Suppressor macrophage treated with lipopolysaccharide for 4 hours (primary cell): ENCODE data around the gene KIF2C.
"Not testable (repeated sequence)": the region's sequence is repeated elsewhere in the genome, so short reads cannot be mapped to it uniquely, and the experiment has no call there.

Source experiments
- DNase-seq: peaks from one replicate; pipeline ENCODE4 v3.0.0-alpha.2; 2020

The KIF2C gene

DNA sequence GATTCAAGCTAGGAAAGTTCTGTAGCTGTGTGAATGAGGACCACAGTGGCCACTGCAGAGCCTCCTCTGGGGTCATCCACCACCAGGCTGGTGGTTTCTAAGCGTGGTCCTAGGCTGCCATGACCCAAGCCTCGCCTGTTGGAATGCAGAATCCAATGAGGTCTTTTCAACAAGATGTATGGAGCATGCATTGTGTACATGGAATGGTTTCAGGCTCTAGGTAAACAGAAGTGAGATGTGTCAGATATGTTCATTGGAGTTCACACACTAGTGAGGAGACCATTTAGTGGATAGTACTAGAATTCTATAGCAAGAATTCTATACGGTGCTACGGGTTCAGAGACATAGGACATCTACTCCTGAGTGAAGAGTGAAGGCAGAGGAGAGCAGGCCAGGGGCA, 19.4 kb upstream of the KIF2C start:
- no peak for DNase-seq

DNA sequence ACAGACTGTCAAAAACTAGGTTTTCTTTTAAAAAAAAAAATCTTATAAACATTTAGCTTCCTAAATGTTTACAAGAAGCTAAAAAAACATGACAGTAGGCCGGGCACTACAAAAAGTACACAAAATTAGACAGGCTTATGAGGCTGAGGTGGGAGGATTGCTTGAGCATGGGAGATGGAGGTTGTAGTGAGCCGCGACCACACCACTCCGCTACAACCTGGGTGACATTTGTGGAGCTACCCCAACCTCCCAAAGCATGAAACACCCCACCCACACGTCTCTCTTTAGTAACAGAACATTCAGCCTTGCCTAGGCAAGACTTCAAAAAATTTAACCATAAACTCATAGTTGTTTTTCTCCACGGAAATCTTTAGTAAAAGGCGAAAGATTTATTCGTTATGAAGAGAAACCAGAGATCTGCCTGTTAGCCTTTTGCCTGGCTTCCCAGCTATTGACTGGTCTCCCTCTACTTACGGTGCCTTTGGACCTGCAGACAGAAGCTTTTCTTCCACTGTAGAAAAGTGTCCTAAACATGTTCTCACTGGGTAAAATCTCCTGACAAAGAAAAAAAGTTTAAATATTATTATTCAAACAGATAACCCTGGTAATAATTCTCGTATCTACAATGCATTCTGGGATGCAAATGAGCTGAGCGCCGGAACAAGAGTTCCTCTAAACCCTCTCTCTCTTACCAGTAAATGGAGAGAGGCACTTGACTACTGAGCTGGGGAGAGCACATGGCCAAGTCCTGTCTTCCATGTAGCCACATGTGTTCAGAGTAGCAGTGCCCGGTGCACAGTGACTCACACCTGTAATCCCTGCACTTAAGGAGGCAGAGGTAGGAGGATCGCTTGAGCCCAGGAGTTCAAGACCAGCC, 17.9 kb upstream of the KIF2C start:
- DNase-seq: peak; percentile 98

DNA sequence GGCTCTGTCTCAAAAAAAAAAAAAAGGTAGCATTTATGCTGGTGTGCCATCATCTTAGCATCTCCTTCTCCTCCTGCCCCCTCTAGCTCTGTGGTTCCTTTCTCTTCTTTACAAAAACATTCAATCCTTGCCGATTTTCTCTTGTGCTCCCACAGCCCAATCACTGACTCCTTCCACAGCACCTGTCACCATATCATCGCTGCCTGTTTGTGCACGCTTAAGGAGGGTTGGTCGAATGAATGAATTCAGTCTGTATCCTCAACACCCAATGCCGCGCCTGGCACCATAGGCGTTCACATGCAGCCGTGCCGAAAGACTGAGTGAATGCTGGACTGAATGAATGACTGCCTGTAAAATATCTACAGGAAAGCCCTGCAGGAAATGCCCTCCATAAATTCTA, 16.6 kb upstream of the KIF2C start:
- DNase-seq: no peak

DNA sequence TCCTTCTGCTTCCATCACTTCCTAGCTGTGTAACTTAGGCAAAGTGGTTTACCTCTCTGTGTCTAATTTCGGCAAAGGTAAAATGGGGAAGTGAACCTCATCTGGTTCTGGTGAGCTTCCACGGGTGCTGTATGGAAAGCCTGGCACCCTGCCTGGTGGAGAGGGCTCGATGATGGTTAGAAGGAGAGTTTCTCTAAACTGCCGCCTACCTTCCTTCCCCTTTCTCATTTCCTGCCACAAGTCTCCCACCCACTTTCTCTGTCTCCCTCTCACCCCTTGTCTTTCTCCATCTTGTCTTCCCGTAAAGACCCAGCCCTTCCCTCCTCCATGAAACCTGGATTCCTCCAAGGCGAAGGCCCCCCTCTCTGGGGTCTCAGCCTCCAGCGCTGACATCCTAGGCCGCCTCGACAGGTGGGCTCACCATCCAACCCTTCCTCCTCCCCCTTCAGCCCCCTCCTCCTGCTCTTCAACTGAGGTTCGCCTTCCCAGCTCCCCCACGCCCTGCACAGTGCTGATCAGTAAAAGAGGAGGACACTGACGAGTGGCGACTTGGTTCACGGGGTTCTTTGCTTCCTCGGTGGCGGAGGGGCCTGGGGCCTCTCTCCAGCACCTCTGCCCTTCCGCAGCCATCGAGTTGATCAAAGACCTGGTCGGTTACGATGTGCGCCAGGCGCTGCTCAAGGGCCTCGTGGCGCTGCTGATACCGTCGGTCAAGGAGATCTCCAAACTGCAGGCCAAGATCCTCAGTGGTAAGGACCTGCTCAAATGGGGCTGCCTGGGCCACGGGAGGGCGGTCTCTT, 15.9 kb upstream of the KIF2C start:
- peak; percentile 76 for DNase-seq

DNA sequence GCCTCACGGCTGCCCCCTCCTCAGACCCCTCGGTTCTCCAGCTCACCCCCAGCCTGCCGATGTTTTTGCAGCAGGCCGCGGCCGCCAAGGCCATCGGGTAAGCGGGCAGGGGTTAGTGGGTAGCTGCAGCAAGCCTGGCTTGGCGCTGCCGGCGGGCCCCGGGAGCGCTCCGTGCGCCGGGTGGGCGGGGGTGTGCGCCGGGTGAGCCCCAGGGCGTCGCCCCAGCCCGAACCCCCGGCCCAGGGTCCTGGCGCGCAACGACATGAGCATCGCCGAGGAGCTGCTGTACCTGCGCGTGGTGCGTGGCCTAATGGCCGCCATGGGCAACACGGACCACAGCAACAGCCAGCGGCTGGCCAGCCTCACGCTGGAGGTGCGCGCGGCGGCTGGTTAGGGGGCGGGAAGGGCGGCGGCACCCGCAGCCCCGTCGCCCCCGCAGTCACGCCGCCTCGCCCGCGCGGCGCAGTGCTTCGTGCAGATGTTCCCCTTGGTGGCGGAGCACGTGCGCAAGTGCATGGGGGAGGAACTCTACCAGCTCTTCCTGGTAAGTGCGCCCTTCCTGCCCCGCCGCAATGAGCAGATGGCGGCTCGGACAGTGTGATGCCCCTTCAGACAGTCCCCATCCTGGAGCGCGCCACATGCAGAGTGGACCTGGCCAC, 15.2 kb upstream of the KIF2C start:
- DNase-seq: no peak

DNA sequence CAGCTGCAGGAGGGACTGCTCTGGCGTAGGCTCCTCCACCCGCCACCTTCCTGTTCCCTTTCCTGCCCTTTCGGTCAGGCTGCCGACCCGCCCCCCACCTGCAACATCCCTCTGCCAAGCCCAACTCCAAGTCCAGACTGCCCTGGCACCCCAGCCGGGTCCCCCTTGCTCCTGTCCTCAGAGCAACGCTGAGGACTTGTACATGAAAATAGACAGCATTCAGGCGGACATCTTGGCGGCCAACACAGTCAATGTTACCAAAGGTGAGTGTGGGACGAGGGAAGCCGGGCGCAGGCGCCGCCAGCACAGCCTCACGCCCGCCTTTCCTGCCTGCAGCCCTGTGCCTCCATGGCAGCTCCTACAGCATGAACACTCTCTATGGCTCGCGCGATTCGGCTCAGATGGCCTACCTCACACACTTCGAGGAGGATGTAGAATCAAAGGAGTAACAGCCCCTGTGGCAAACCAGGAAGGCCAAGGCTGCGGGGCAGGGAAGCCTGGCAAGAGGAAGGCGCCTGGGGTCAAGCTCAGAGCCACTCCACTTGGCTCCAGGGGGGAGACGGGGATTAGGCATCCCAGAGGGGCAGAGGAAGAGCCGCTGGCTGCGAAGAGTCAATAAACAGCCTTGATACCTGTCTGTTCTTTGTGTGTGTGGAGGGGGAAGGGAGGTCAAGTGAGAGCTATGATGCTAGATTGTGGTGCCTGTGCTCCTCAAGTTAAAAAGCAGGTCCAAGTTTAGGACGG, 14.5 kb upstream of the KIF2C start:
- DNase-seq: no peak

DNA sequence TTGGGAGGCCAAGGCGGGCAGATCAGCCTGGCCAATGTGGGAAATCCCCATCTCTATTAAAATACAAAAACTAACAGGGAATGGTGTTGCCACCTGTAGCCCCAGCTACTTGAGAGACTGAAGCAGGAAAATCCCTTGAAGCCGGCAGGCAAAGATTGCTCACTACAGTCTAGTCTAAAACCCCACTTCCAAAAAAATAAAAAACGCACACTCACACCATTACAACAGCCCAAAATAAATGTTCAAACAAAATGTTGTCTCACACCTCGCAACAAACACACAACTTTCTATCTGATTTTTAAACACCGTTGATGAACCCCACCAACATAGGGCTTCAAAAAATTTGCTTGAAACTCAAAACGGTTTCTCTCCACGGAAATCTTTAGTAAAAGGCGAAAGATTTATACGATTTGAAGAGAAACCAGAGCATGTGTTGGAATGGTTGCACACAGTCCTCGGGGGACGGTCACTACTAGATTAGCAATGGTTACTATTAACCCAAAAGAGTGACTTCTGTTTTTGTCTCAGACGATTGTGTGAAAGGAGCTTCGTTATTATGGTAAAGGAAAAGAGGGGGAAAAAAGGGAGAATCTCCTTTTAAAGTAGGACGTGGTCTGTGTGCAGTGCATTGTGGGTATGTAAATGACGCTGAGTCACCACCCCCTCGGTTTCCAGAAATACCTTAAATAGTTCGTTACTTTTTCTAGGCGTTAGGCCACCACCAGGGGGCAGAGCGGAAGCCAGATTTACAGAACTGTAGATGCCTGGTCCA, 8.7 kb upstream of the KIF2C start, which contains the start of gene RNU5D-1:
RNU5D-1 (minus strand) TSS at position 430 of the 772 bp plus-strand sequence.
- DNase-seq: peak; percentile 98

DNA sequence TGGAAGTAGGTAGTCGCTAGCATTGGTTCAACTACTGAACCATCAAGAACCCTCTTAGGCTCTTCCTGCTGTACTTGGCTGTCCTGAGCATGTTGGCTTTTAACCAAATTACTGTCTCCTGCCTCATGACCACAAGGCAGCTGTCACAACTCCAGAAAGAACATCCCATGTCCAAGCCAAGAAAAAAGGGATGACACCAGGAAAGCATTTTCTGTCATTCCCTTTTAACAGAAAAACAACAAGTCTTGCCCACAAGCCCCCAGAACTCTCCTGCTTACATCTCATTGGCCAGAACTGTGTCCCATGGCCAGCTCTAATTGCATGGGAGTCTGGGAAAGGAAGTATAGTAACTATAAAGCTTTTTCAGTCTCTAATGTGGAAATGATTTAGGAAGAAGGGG, 6.3 kb upstream of the KIF2C start:
- DNase-seq: no peak

DNA sequence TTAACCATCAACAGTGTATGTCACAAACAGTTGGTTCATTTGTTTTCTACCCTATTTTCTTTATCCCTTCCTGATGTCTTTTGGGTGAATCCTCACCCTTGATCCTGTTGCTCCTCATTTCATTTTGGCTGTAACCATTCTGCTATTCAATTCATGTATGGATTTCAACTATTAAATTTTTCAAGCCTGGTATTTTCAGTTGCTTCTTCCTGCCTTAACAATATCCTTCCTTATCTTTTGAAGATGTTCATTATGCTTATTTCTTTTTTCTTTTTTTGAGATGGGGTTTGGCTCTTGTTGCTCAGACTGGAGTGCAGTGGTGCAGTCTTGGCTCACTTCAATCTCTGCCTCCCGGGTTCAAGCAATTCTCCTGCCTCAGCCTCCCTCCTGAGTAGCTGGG, 5.9 kb upstream of the KIF2C start:
- DNase-seq: no peak

DNA sequence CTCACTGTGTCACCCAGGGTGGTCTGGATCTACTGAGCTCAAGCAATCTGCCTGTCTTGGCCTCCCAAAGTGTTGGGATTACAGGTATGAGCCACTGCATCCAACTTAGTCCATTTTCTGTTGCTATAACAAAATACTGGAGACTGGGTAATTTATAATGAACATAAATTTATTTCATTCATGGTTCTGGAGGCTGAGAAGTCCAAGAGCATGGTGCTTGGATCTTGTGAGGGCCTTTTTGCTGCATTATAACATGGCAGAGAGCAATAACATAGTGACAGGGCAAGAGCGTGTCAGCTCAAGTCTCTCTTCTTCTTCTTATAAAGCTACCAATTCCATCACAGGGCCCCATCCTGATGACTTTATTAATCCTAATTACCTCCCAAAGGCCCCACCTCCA, 3.6 kb upstream of the KIF2C start:
- no peak for DNase-seq

DNA sequence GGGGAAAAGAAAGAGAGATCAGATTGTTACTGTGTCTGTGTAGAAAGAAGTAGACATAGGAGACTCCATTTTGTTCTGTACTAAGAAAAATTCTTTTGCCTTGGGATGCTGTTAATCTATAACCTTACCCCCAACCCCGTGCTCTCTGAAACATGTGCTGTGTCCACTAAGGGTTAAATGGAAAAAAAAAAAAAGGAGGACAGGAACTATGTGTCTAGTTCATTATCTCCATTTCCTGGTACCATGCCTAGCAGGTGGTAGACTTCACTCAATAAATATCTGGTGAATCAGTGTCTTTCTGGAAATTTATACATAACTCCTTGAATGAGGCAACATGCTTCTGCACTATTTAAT, 707 bp upstream of the KIF2C start:
- DNase-seq: not testable (repeated sequence)

DNA sequence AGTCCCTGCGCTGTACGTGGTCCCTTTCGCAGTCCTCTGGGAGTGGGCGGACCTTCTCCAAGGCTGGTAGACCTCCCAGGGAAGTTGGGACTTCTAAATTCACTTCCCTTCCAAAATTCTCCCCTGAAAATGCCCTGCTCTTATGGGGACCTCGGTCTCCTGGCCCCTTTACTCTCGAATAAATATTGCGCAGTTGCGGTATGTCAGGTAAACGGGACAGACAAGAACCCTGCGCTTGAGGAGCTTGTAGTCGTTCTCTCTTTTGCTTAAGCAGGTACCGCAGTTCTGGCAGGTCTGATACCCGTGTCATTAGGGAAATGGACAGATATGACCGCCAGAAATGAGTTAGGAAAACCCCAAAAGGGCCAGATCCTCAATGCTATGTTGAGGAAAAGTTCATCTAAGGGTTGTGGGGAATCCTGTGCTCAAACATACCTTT, 561 bp downstream of the KIF2C start:
- DNase-seq: no peak

DNA sequence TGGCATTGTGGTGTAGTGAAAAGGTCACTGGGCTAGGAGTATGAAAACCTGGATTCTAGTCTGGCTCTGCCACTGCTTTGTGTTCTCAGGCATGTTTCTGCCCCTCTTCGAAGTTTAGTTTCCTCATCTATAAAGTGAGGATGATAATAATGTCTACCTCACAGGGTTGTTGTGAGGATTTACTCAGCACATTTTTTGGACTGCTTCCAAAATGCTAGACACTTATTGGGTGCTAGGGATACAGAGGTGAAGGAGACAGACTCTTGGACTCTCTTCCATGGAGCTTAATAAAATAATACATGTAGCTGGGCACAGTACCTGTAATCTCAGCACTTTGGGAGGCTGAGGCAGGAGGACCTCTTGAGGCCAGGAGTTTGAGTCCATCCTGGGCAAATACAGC, 3.6 kb downstream of the KIF2C start:
- no peak for DNase-seq

DNA sequence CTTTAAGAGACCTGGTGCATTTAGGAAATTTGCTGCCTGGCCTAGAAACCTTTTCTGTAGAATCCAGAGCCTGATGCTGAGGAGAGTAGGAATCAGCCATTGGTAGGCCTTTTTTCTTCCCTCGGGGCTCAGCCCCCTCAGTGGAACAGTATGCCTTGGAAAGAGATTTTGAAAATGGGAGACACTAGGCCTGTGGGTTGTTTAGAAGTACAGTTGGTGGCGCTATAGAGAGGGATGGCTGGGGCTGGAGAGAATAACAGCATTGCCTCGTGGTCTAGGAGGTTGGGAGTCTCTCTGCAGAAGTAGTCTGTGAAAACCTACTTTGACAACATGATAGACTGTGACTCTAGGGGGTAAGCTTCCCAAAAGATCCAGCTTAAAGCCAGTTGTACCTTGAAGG, 8.2 kb downstream of the KIF2C start:
- DNase-seq: no peak

DNA sequence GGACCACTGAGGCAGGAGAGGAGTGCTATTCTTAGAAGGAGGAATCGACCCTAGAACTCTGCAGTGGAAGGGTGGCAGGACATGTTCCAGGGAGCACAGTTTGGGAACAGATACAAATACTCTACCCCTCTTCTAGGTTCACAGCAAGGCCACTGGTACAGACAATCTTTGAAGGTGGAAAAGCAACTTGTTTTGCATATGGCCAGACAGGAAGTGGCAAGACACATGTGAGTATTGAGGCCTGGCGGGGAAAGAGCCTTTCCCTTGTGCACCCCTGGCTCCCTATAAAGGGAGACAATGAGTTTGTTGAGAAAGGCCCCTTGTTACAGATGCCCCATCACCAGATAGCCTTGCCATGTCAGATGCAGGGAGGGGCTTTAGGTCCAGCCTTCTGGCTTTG, 17.8 kb downstream of the KIF2C start:
- no peak for DNase-seq

DNA sequence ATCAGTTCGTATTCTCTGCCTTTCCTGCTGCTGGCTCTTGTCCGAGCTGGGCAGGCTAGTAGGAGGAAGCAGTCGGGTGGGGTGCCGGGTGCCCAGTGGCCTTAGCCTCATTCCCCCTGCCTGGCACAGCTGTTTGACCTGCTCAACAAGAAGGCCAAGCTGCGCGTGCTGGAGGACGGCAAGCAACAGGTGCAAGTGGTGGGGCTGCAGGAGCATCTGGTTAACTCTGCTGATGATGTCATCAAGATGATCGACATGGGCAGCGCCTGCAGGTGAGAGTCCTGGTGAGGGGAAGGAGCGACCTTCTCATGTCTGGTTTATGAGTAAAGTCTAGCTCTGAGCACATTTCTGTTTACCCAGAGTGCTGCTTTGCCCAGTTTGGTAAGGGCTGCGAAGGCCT, 19.4 kb downstream of the KIF2C start:
- no peak for DNase-seq

DNA sequence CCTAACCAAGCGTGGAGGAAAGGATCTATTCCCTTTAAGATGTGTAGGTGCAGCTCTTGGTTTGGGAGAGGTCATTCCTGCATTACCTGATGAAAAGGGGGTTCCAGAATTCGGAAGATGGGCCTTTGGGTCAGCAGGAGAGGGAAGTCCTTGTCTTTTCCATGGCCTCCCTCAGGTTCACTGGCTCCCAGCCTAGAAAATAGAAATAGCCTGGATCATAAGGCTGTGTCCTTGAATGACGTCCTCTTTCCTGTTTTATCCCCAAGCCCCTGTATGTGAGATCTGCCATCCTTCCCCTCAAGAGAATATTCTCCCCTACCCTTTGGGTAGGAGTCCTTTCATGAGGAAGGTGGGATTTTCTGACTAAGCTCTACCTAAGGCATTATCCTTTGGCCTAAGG, 21.2 kb downstream of the KIF2C start:
- no peak for DNase-seq

DNA sequence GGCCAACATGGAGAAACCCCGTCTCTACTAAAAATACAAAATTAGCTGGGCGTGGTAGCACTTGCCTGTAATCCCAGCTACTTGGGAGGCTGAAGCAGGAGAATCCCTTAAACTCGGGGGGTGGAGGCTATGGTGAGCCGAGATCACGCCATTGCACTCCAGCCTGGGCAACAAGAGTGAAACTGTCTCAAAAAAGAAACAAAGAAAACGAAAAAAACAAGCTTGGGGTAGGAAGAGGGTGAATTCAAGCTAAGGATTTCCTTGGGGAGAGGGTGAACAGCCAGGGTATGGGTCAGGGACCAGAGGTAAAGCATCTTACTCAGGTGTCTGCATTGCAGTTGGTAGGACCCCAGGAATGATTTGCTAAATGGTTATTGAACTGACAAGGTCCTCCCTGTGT, 26.8 kb downstream of the KIF2C start:
- not testable (repeated sequence) for DNase-seq

DNA sequence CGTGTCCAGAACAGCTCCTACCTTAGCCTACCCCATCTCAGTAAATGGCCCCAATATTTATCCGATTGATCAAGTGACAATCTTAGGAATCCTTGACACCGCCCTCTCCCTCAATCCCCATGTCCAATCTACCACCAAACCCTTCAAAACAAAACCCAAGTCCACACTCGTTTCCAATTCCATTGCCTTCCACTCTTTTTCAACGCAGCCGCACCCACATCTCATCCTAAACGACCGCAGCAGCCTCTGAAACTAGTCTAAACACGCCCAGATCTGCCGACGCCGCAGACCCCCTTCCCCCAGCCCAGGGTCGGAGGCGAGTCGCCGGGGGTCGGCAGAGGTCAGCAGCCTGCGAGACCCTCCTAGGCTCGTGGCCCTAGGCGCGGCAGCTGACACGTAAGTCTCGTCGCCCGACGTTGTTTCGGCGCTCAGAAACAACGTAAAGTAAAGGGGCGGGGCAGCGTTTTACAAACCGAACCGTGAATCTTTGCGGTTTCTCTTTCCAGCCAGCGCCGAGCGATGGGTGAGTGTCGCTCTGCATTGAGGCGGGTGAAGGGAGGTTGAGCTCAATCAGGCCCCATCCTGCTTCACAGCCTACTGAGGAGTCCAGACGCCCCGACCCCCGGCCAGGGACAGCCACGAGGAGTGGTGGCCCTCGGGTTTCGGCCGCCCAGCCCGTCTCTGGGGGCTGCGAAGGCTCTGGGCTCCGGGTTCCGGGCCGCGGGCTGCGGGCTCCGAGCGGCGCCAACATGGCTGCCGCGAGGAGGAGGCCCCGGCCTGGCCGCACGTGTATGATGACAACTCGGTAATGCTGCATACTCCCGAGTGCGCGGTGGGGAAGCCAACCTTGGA, 35.7 kb downstream of the KIF2C start, which contains the start of gene RPS8:
RPS8 (plus strand) TSS at position 463 of the 852 bp plus-strand sequence; CDS start at position 520, 57 bp downstream.
- DNase-seq: peak; percentile 97

DNA sequence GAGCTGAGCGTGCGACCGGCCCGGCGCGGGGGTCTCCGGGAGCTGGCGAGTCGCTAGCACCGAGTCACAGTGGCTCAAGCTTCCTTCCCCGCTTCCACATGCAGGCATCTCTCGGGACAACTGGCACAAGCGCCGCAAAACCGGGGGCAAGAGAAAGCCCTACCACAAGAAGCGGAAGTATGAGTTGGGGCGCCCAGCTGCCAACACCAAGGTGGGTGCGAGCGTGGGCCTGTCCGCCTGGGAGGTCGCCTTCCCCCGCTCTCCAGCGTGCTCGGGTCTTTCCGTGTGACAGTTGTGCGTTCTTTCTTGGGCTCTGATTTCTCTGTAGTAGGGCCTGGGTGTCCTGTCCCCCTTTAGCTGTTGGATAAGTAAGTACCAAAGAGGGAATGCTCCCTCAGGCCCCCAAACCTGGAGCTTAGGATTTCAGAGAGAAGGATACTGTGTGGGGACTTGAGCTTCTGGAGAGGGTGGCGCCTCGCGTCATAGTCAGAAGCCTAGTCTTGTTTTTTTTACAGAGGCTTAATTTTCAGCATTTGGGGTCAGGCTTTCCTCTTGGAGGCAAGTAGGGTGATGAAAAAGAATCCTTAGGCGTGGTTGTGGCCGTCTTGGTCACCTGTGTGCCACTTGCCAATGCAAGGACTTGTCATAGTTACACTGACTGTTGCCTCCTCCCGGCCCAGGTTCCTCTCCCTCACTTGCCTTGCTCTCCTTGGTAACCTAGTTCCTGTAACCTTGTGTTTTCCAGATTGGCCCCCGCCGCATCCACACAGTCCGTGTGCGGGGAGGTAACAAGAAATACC, 36.5 kb downstream of the KIF2C start:
- DNase-seq: peak; percentile 17
